CD8-positive, alpha-beta memory T cell (primary cell): ENCODE results near the gene TICAM2. TPM values are rescaled to one million over a fixed set of nuclear protein-coding genes. Genes with fewer than 3 reads are reported as not detected.
A peak's percentile ranks its signal among the peaks of the same experiment; 100 is the strongest.
"Not testable (repeated sequence)": the region's sequence is repeated elsewhere in the genome, so short reads cannot be mapped to it uniquely, and the experiment has no call there.

Experiments used
- CTCF ChIA-PET: fragments of 350-600 bp; sonication (Branson Sonifier 250); formaldehyde crosslinking; loops from one replicate; lab custom pipeline; 2021; ENCODE audit warnings: antibody characterized with exemption; lab: Charles Lee
- POLR2A ChIA-PET: fragments of 350-600 bp; sonication (Branson Sonifier 250); formaldehyde crosslinking; loops from one replicate; lab custom pipeline; 2021; ENCODE audit warnings: antibody characterized with exemption; lab: Charles Lee
- DNase-seq, 5 donors: peaks; one replicate each; pipeline versions ENCODE4 v3.0.0 to v3.0.0-alpha.2; 2020 to 2022; ENCODE audit warnings: mixed read lengths in 1 of 5
- H3K27ac ChIP-seq: one replicate; pipeline ENCODE4 v1.7.0; 2013; ENCODE audit warnings: low read depth, mild to moderate bottlenecking, low read length, moderate library complexity
- H3K27me3 ChIP-seq: 2 replicates; pipeline ENCODE4 v1.7.0; 2013; ENCODE audit warnings: low read length, mild to moderate bottlenecking; ENCODE audit not compliant: insufficient read depth, poor library complexity, severe bottlenecking
- H3K36me3 ChIP-seq: 2 replicates; pipeline ENCODE4 v1.7.0; 2013; ENCODE audit warnings: mild to moderate bottlenecking, low read length, moderate library complexity; ENCODE audit not compliant: insufficient read depth
- H3K4me1 ChIP-seq: 2 replicates; pipeline ENCODE4 v1.7.0; 2013; ENCODE audit warnings: mild to moderate bottlenecking, low read length, moderate library complexity; ENCODE audit not compliant: insufficient read depth
- H3K4me3 ChIP-seq: 2 replicates; pipeline ENCODE4 v1.7.0; 2013; ENCODE audit warnings: mild to moderate bottlenecking, low read length
- H3K9me3 ChIP-seq: 2 replicates; pipeline ENCODE4 v1.7.0; 2013; ENCODE audit warnings: mild to moderate bottlenecking, low read length
- H3K27ac Mint-ChIP-seq, 8 donors: one replicate each; pipeline ENCODE4 v1.8.0; 2020 to 2021; ENCODE audit warnings: mixed read lengths in 8 of 8, mild to moderate bottlenecking in 6 of 8, inconsistent platforms in 3 of 8, moderate library complexity in 3 of 8
- H3K27me3 Mint-ChIP-seq, 2 donors: one replicate each; pipeline ENCODE4 v1.8.0; 2020 to 2021; ENCODE audit warnings: mixed read lengths in 2 of 2, mild to moderate bottlenecking in 1 of 2, moderate library complexity in 1 of 2
- H3K36me3 Mint-ChIP-seq, 3 donors: one replicate each; pipeline ENCODE4 v1.8.0; 2020 to 2021; ENCODE audit warnings: mixed read lengths in 3 of 3, inconsistent platforms in 1 of 3, mild to moderate bottlenecking in 1 of 3
- H3K4me1 Mint-ChIP-seq, 3 donors: one replicate each; pipeline ENCODE4 v1.8.0; 2020 to 2021; ENCODE audit warnings: mixed read lengths in 3 of 3, inconsistent platforms in 1 of 3, mild to moderate bottlenecking in 1 of 3
- H3K4me3 Mint-ChIP-seq, 7 donors: one replicate each; pipeline ENCODE4 v1.8.0; 2020 to 2021; ENCODE audit warnings: mixed read lengths in 7 of 7, mild to moderate bottlenecking in 6 of 7, moderate library complexity in 4 of 7, inconsistent platforms in 2 of 7
- H3K9me3 Mint-ChIP-seq, 5 donors: one replicate each; pipeline ENCODE4 v1.8.0; 2020 to 2022; ENCODE audit warnings: mixed read lengths in 5 of 5, mild to moderate bottlenecking in 3 of 5, moderate library complexity in 2 of 5, inconsistent platforms in 1 of 5
- polyA plus RNA-seq: library from polyadenylated mRNA; unstranded; fragments of 300-500 nt; fragmentation: Illumina TruSeq; gene quantifications from one replicate; pipeline ENCODE4 v1.2.3, GENCODE V29; 2021
- total RNA-seq, 2 experiments: library from RNA; stranded (reverse); gene quantifications; one replicate each; pipeline ENCODE4 v1.2.3, GENCODE V29; 2021

The TICAM2 gene
- total RNA-seq = 1 to 10 TPM in 1 of 2 experiments, under 1 TPM in 1; 0.72 to 1.4 TPM
- 0.29 TPM for polyA plus RNA-seq

GRCh38 chr5:115601701-115602590 is at the start of gene TICAM2:
TSS of gene TICAM2 (minus strand) at chr5:115602479. CDS start at chr5:115581256, 21,223 bp downstream.
- Mint-ChIP-seq H3K4me1 (peaks cover 19 to 47% (median 30%) of the 10 kb centered on the region in 3 donors), H3K27ac (peak within 1 kb of the TSS; percentile 73 to 95 (median 80)), H3K9me3 (no peaks in the 10 kb centered on the region), H3K4me3 (peak within 1 kb of the TSS; percentile 75 to 87 (median 80)), H3K36me3 (peaks cover 0 to 2% (median 1%) of the 10 kb centered on the region in 3 donors), H3K27me3 (no peaks in the 10 kb centered on the region)
- Histone ChIP-seq H3K27ac (peak within 1 kb of the TSS; percentile 55), H3K27me3 (no peaks in the 10 kb centered on the region), H3K4me3 (peak within 1 kb of the TSS; percentile 62), H3K4me1 (no peaks in the 10 kb centered on the region), H3K36me3 (no peaks in the 10 kb centered on the region), H3K9me3 (no peaks in the 10 kb centered on the region)
- POLR2A ChIA-PET = interaction anchor here (0.7 to 0.9 kb wide), 3 partner anchors 37 to 309 kb away, joined by 3 read pairs; no protein-coding TSS in a partner anchor
- DNase-seq = peak; percentile 36 to 74 (median 55)
- CTCF ChIA-PET = interaction anchor here (0.7 to 1.3 kb wide), 5 partner anchors 12 to 534 kb away, joined by 3 to 9 read pairs (median 3); partner anchors contain the start of gene TMED7

- ChIA-PET POLR2A (no interaction called here), CTCF (no interaction called here)
- DNase-seq = no peak
- H3K9me3 Mint-ChIP-seq = no peaks in the 10 kb centered on the region
- no peaks in the 10 kb centered on the region for H3K4me1 Mint-ChIP-seq
- no peaks in the 10 kb centered on the region for H3K27me3 ChIP-seq
- H3K27ac ChIP-seq = no peak overlapping the region
- H3K27ac Mint-ChIP-seq = no peak overlapping the region
- H3K9me3 ChIP-seq = no peaks in the 10 kb centered on the region
- no peaks in the 10 kb centered on the region for H3K36me3 ChIP-seq
- H3K36me3 Mint-ChIP-seq = no peaks in the 10 kb centered on the region
- H3K27me3 Mint-ChIP-seq = peaks cover 3 to 16% of the 10 kb centered on the region in 2 donors
- H3K4me1 ChIP-seq = no peaks in the 10 kb centered on the region
- no peak overlapping the region for H3K4me3 ChIP-seq
- no peak overlapping the region for H3K4me3 Mint-ChIP-seq
These were observed 47.3 kb upstream of the TICAM2 start for GRCh38 chr5:115649541-115649940.

GRCh38 chr5:115648056-115648455 is 45.8 kb upstream of the TICAM2 start:
- no peaks in the 10 kb centered on the region for H3K36me3 ChIP-seq
- Mint-ChIP-seq H3K4me1 (no peaks in the 10 kb centered on the region), H3K36me3 (no peaks in the 10 kb centered on the region), H3K4me3 (no peak overlapping the region), H3K27ac (no peak overlapping the region), H3K9me3 (no peaks in the 10 kb centered on the region), H3K27me3 (peaks cover 6 to 28% of the 10 kb centered on the region in 2 donors)
- H3K4me3 ChIP-seq = no peak overlapping the region
- no peaks in the 10 kb centered on the region for H3K27me3 ChIP-seq
- H3K9me3 ChIP-seq = no peaks in the 10 kb centered on the region
- no peak for DNase-seq
- H3K27ac ChIP-seq = no peak overlapping the region
- no peaks in the 10 kb centered on the region for H3K4me1 ChIP-seq
- CTCF ChIA-PET = interaction anchor here (1.2 kb wide), 1 partner anchor 14 kb away, joined by 4 read pairs; no protein-coding TSS in a partner anchor
- POLR2A ChIA-PET = no interaction called here

GRCh38 chr5:115645386-115645785 is 43.1 kb upstream of the TICAM2 start:
- CTCF ChIA-PET = interaction anchor here (2.5 kb wide), 1 partner anchor 11 kb away, joined by 10 read pairs; no protein-coding TSS in a partner anchor
- H3K36me3 ChIP-seq, H3K27ac ChIP-seq, DNase-seq, H3K4me1 ChIP-seq, H3K4me1 Mint-ChIP-seq, H3K27ac Mint-ChIP-seq, H3K36me3 Mint-ChIP-seq, H3K9me3 ChIP-seq, H3K27me3 ChIP-seq, POLR2A ChIA-PET, H3K4me3 Mint-ChIP-seq, H3K4me3 ChIP-seq, H3K9me3 Mint-ChIP-seq: not testable (repeated sequence)
- H3K27me3 Mint-ChIP-seq = peaks cover 6 to 29% of the 10 kb centered on the region in 2 donors

- no peaks in the 10 kb centered on the region for H3K4me1 Mint-ChIP-seq
- peaks cover 7 to 26% of the 10 kb centered on the region in 2 donors for H3K27me3 Mint-ChIP-seq
These were observed 41.8 kb upstream of the TICAM2 start for GRCh38 chr5:115644046-115644445.

GRCh38 chr5:115641948-115642347 is 39.7 kb upstream of the TICAM2 start:
- no peak overlapping the region for H3K27ac Mint-ChIP-seq

More at GRCh38 chr5:115644046-115644445, 41.8 kb upstream of the TICAM2 start:
- Mint-ChIP-seq H3K4me3 (no peak overlapping the region), H3K9me3 (no peaks in the 10 kb centered on the region), H3K36me3 (no peaks in the 10 kb centered on the region), H3K27ac (no peak overlapping the region)
- ChIA-PET POLR2A (no interaction called here), CTCF (interaction anchor here (2.5 kb wide), 1 partner anchor 9 kb away, joined by 10 read pairs; no protein-coding TSS in a partner anchor)
- H3K27me3 ChIP-seq = no peaks in the 10 kb centered on the region
- H3K4me3 ChIP-seq = no peak overlapping the region
- DNase-seq = no peak
- no peaks in the 10 kb centered on the region for H3K36me3 ChIP-seq
- H3K9me3 ChIP-seq = no peaks in the 10 kb centered on the region
- no peak overlapping the region for H3K27ac ChIP-seq
- H3K4me1 ChIP-seq = no peaks in the 10 kb centered on the region

GRCh38 chr5:115640274-115640673 is 38.0 kb upstream of the TICAM2 start:
- Histone ChIP-seq H3K4me3 (no peak overlapping the region), H3K4me1 (no peaks in the 10 kb centered on the region), H3K36me3 (no peaks in the 10 kb centered on the region), H3K27ac (no peak overlapping the region), H3K27me3 (no peaks in the 10 kb centered on the region), H3K9me3 (no peaks in the 10 kb centered on the region)
- H3K4me3 Mint-ChIP-seq = no peak overlapping the region
- no peak overlapping the region for H3K27ac Mint-ChIP-seq
- no peaks in the 10 kb centered on the region for H3K36me3 Mint-ChIP-seq
- H3K27me3 Mint-ChIP-seq = peaks cover 8 to 20% of the 10 kb centered on the region in 2 donors
- CTCF ChIA-PET = no interaction called here
- POLR2A ChIA-PET = no interaction called here
- H3K4me1 Mint-ChIP-seq = no peaks in the 10 kb centered on the region
- H3K9me3 Mint-ChIP-seq = no peaks in the 10 kb centered on the region
- no peak for DNase-seq

More at GRCh38 chr5:115641948-115642347, 39.7 kb upstream of the TICAM2 start:
- ChIA-PET CTCF (no interaction called here), POLR2A (no interaction called here)
- no peaks in the 10 kb centered on the region for H3K36me3 ChIP-seq
- no peaks in the 10 kb centered on the region for H3K4me1 Mint-ChIP-seq
- H3K27me3 ChIP-seq = no peaks in the 10 kb centered on the region
- H3K4me3 Mint-ChIP-seq = no peak overlapping the region
- H3K27me3 Mint-ChIP-seq = peaks cover 6 to 26% of the 10 kb centered on the region in 2 donors
- H3K27ac ChIP-seq = no peak overlapping the region
- no peaks in the 10 kb centered on the region for H3K9me3 ChIP-seq
- no peaks in the 10 kb centered on the region for H3K4me1 ChIP-seq
- DNase-seq = no peak
- H3K4me3 ChIP-seq = no peak overlapping the region
- no peaks in the 10 kb centered on the region for H3K9me3 Mint-ChIP-seq
- H3K36me3 Mint-ChIP-seq = no peaks in the 10 kb centered on the region

GRCh38 chr5:115639377-115639776 is 37.1 kb upstream of the TICAM2 start:
- no peaks in the 10 kb centered on the region for H3K9me3 ChIP-seq
- H3K4me3 ChIP-seq = no peak overlapping the region
- no peak overlapping the region for H3K4me3 Mint-ChIP-seq
- H3K4me1 ChIP-seq = peaks cover 3% of the 10 kb centered on the region
- no peaks in the 10 kb centered on the region for H3K36me3 ChIP-seq
- no peak overlapping the region for H3K27ac ChIP-seq
- H3K27ac Mint-ChIP-seq = no peak overlapping the region
- ChIA-PET CTCF (no interaction called here), POLR2A (interaction anchor here (0.5 kb wide), 1 partner anchor 37 kb away, joined by 3 read pairs; the partner anchor contains the start of gene TICAM2)
- H3K9me3 Mint-ChIP-seq = no peaks in the 10 kb centered on the region
- no peaks in the 10 kb centered on the region for H3K27me3 ChIP-seq
- peaks cover 3 to 4% (median 4%) of the 10 kb centered on the region in 3 donors for H3K4me1 Mint-ChIP-seq
- H3K36me3 Mint-ChIP-seq = no peaks in the 10 kb centered on the region
- H3K27me3 Mint-ChIP-seq = peaks cover 8 to 12% of the 10 kb centered on the region in 2 donors
- DNase-seq = no peak
